Body of pancreas (tissue), 4 donors: ENCODE results near the gene SETDB1.

Source experiments
- POLR2A ChIP-seq, 3 donors: fragments of 450-650 bp; IDR thresholded peaks; one replicate each; pipeline ENCODE4 v1.6.1; 2016; ENCODE audit warnings: antibody characterized with exemption in 3 of 3, mild to moderate bottlenecking in 2 of 3
- TF ChIP-seq, protein P1 (sequence below), 7 experiments: fragments of 450-650 bp in 4 of 7; fragments of 200-600 bp in 3 of 7; sonication (generic) in 3 of 7; IDR thresholded peaks; one replicate each; pipeline ENCODE4 v1.5.1; 2016 to 2019; ENCODE audit warnings: antibody characterized with exemption in 7 of 7

DNA sequence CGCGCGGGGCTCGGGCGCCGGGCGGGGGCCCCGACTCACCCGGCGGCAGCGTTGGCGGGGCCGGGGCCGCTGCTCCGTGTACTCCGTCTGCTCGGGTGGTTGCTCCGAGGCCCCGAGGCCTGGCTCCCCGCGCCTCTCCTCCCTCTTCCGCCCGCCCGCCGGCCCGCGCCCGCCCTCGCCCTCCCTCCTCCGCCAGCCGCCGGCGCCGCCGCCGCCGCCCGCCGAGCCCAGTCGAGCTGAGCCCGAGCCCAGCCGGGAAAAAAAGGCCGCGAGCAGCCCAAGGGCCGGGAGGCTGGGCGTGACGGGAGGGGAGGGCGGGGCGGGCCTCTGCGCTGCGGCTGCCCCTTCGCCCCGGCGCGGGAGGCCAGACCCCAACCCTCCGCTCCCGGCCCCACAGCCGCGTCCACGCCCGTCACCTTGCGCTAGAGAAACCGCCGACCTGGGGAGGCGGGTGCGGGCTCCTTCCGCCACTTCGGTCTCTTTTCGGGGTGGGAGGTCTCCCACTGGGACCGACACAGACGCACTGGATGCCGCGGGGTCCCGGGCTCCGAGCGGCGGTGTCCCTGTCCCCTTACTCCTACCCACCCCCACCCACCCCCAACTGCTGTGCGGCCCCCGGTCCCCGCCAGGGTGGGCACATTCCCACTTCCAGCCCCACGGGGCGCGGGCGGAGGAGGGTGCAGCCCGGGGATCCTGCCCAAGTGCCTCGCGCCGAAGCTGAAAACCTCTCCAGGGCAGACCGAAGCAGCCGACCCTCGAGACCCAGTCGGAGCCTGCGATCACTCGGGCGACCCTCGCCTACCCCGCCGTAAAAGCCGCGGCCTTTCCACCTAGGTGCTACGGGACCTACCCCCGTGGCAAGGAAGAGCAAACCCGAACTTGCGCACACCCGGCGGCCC lies 48.7 kb downstream of the SETDB1 start, which contains the start of gene CERS2:
- TF ChIP-seq, protein P1, sequence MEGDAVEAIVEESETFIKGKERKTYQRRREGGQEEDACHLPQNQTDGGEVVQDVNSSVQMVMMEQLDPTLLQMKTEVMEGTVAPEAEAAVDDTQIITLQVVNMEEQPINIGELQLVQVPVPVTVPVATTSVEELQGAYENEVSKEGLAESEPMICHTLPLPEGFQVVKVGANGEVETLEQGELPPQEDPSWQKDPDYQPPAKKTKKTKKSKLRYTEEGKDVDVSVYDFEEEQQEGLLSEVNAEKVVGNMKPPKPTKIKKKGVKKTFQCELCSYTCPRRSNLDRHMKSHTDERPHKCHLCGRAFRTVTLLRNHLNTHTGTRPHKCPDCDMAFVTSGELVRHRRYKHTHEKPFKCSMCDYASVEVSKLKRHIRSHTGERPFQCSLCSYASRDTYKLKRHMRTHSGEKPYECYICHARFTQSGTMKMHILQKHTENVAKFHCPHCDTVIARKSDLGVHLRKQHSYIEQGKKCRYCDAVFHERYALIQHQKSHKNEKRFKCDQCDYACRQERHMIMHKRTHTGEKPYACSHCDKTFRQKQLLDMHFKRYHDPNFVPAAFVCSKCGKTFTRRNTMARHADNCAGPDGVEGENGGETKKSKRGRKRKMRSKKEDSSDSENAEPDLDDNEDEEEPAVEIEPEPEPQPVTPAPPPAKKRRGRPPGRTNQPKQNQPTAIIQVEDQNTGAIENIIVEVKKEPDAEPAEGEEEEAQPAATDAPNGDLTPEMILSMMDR (IDR thresholded peaks at IDR 0.05), result no peak
- peak; percentile 49 to 57 (median 54) for TF ChIP-seq POLR2A (IDR thresholded peaks at IDR 0.05)
